HepG2 (cell line): ENCODE data around the gene M1AP. TPM values are rescaled to one million over a fixed set of nuclear protein-coding genes. Genes with fewer than 3 reads are reported as not detected.

Experiments used
- CREM ChIP-seq, 2 experiments: sonication (generic) in 1 of 2; formaldehyde crosslinking in 1 of 2; IDR thresholded peaks; 2 replicates each; pipeline versions ENCODE4 v1.4.0 to v1.6.1; 2016 to 2020; ENCODE audit warnings: antibody characterized with exemption in 1 of 2, mild to moderate bottlenecking in 1 of 2, missing genetic modification reagents in 1 of 2
- HNRNPK ChIP-seq: fragments of 200-400 bp; formaldehyde crosslinking; IDR thresholded peaks from 2 replicates; pipeline ENCODE4 v1.6.1; 2018; ENCODE audit warnings: low read length, low read depth, moderate library complexity, mild to moderate bottlenecking; ENCODE audit not compliant: poor library complexity, severe bottlenecking
- ZNF331 ChIP-seq: sonication (generic); formaldehyde crosslinking; IDR thresholded peaks from 2 replicates; pipeline ENCODE4 v1.4.0; 2020; ENCODE audit warnings: missing genetic modification reagents
- ZNF850 ChIP-seq: sonication (generic); formaldehyde crosslinking; conservative IDR thresholded peaks from 2 replicates; pipeline ENCODE4 v1.9.0; 2021; ENCODE audit warnings: mild to moderate bottlenecking, missing genetic modification reagents
- polyA plus RNA-seq, 8 experiments: library from polyadenylated mRNA; depleted of rRNA in 3 of 8; stranded (reverse) in 7 of 8; unstranded in 1 of 8; fragments of >200 nt; fragmentation: Illumina TruSeq in 4 of 8; extraction: Trizol in 4 of 8; gene quantifications; 2 replicates each; pipeline versions ENCODE4 v1.2.1 to v1.2.3, GENCODE V29; 2011 to 2016; ENCODE audit warnings: low read depth in 4 of 8, missing spikeins in 1 of 8, mixed read lengths in 1 of 8; ENCODE audit not compliant: insufficient read depth in 1 of 8
- total RNA-seq, 5 experiments: library from RNA; depleted of rRNA; stranded (reverse); fragments of >200 nt; fragmentation: Illumina TruSeq; extraction: Trizol; gene quantifications; 2 replicates each; pipeline ENCODE4 v1.2.3, GENCODE V29; 2016; ENCODE audit warnings: low read depth in 1 of 5
- TF ChIP-seq, protein P1 (sequence below): sonication (generic); formaldehyde crosslinking; IDR thresholded peaks from 2 replicates; pipeline ENCODE4 v1.4.0; 2020; ENCODE audit warnings: missing genetic modification reagents, borderline replicate concordance
- TF ChIP-seq, protein P2 (sequence below): sonication (generic); formaldehyde crosslinking; IDR thresholded peaks from 2 replicates; pipeline ENCODE4 v1.5.1; 2020; ENCODE audit warnings: mild to moderate bottlenecking, missing genetic modification reagents, moderate library complexity
- TF ChIP-seq, protein P3 (sequence below): fragments of 450-650 bp; IDR thresholded peaks from 2 replicates; pipeline ENCODE4 v1.6.1; 2017; ENCODE audit warnings: mild to moderate bottlenecking
- TF ChIP-seq, protein P4 (sequence below): IDR thresholded peaks from 2 replicates; pipeline ENCODE4 v1.6.1; 2016; ENCODE audit warnings: low read depth, missing genetic modification reagents, missing compliant biosample characterization

The M1AP gene
- total and polyA plus RNA-seq, 2 of the 13 experiments (the other 11 are each of a cell fraction or from before 2014, with no cell fraction given), result not detected

DNA sequence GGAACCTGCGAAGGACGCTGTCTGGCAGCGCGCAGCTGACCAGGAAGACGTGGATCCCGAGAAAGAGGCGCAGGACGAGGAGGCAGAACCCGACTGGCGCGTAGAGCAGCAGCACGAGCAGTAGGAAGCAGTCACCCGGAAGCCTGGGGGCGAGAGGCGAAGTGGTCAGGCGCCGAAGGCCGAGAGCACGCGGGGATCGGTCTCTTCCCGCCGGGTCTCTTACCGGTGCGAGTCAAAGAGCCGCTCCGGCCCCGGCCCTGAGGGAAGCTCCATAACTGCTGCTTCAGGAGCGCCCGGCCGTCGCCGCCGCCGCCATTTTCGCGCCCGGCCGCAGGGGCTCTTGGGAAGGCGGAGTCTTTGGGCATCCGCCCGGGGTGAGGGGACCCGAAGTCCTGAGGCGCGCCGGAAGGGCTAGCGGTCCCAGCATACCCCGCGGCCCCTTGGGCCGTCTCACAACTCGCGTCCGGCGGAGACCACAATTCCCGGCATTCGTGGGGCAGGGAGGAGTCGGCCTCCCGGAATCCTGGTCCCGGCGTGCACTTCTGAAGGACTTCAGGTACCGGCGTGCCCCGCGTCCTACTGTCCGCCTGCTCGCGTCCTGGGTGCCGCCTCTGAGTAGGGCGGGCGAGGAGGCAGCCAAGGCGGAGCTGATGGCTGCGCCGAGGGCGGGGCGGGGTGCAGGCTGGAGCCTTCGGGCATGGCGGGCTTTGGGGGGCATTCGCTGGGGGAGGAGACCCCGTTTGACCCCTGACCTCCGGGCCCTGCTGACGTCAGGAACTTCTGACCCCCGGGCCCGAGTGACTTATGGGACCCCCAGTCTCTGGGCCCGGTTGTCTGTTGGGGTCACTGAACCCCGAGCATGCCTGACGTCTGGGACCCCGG, 118.5 kb downstream of the M1AP start, which contains the start of the genes AUP1 and HTRA2 (continued):
- TF ChIP-seq, protein P1, sequence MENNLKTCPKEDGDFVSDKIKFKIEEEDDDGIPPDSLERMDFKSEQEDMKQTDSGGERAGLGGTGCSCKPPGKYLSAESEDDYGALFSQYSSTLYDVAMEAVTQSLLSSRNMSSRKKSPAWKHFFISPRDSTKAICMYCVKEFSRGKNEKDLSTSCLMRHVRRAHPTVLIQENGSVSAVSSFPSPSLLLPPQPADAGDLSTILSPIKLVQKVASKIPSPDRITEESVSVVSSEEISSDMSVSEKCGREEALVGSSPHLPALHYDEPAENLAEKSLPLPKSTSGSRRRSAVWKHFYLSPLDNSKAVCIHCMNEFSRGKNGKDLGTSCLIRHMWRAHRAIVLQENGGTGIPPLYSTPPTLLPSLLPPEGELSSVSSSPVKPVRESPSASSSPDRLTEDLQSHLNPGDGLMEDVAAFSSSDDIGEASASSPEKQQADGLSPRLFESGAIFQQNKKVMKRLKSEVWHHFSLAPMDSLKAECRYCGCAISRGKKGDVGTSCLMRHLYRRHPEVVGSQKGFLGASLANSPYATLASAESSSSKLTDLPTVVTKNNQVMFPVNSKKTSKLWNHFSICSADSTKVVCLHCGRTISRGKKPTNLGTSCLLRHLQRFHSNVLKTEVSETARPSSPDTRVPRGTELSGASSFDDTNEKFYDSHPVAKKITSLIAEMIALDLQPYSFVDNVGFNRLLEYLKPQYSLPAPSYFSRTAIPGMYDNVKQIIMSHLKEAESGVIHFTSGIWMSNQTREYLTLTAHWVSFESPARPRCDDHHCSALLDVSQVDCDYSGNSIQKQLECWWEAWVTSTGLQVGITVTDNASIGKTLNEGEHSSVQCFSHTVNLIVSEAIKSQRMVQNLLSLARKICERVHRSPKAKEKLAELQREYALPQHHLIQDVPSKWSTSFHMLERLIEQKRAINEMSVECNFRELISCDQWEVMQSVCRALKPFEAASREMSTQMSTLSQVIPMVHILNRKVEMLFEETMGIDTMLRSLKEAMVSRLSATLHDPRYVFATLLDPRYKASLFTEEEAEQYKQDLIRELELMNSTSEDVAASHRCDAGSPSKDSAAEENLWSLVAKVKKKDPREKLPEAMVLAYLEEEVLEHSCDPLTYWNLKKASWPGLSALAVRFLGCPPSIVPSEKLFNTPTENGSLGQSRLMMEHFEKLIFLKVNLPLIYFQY (CRISPR knock-in tag), result peak; percentile 86; the same call in 1 of the 2 replicates
- TF ChIP-seq HNRNPK (peak; percentile 41), ZNF850 (CRISPR knock-in tag) (peak; percentile 80), ZNF331 (0 out of 2 replicates have a peak, but pooled peaks have one; percentile 45), CREM (IDR thresholded peaks at IDR 0.05) (peak; percentile 98), CREM (CRISPR knock-in tag; IDR thresholded peaks at IDR 0.05) (no peak)
- TF ChIP-seq, protein P2, sequence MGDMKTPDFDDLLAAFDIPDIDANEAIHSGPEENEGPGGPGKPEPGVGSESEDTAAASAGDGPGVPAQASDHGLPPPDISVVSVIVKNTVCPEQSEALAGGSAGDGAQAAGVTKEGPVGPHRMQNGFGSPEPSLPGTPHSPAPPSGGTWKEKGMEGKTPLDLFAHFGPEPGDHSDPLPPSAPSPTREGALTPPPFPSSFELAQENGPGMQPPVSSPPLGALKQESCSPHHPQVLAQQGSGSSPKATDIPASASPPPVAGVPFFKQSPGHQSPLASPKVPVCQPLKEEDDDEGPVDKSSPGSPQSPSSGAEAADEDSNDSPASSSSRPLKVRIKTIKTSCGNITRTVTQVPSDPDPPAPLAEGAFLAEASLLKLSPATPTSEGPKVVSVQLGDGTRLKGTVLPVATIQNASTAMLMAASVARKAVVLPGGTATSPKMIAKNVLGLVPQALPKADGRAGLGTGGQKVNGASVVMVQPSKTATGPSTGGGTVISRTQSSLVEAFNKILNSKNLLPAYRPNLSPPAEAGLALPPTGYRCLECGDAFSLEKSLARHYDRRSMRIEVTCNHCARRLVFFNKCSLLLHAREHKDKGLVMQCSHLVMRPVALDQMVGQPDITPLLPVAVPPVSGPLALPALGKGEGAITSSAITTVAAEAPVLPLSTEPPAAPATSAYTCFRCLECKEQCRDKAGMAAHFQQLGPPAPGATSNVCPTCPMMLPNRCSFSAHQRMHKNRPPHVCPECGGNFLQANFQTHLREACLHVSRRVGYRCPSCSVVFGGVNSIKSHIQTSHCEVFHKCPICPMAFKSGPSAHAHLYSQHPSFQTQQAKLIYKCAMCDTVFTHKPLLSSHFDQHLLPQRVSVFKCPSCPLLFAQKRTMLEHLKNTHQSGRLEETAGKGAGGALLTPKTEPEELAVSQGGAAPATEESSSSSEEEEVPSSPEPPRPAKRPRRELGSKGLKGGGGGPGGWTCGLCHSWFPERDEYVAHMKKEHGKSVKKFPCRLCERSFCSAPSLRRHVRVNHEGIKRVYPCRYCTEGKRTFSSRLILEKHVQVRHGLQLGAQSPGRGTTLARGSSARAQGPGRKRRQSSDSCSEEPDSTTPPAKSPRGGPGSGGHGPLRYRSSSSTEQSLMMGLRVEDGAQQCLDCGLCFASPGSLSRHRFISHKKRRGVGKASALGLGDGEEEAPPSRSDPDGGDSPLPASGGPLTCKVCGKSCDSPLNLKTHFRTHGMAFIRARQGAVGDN (CRISPR knock-in tag), result peak; percentile 95
- TF ChIP-seq, protein P3, sequence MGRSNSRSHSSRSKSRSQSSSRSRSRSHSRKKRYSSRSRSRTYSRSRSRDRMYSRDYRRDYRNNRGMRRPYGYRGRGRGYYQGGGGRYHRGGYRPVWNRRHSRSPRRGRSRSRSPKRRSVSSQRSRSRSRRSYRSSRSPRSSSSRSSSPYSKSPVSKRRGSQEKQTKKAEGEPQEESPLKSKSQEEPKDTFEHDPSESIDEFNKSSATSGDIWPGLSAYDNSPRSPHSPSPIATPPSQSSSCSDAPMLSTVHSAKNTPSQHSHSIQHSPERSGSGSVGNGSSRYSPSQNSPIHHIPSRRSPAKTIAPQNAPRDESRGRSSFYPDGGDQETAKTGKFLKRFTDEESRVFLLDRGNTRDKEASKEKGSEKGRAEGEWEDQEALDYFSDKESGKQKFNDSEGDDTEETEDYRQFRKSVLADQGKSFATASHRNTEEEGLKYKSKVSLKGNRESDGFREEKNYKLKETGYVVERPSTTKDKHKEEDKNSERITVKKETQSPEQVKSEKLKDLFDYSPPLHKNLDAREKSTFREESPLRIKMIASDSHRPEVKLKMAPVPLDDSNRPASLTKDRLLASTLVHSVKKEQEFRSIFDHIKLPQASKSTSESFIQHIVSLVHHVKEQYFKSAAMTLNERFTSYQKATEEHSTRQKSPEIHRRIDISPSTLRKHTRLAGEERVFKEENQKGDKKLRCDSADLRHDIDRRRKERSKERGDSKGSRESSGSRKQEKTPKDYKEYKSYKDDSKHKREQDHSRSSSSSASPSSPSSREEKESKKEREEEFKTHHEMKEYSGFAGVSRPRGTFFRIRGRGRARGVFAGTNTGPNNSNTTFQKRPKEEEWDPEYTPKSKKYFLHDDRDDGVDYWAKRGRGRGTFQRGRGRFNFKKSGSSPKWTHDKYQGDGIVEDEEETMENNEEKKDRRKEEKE, result no peak
- TF ChIP-seq, protein P4, sequence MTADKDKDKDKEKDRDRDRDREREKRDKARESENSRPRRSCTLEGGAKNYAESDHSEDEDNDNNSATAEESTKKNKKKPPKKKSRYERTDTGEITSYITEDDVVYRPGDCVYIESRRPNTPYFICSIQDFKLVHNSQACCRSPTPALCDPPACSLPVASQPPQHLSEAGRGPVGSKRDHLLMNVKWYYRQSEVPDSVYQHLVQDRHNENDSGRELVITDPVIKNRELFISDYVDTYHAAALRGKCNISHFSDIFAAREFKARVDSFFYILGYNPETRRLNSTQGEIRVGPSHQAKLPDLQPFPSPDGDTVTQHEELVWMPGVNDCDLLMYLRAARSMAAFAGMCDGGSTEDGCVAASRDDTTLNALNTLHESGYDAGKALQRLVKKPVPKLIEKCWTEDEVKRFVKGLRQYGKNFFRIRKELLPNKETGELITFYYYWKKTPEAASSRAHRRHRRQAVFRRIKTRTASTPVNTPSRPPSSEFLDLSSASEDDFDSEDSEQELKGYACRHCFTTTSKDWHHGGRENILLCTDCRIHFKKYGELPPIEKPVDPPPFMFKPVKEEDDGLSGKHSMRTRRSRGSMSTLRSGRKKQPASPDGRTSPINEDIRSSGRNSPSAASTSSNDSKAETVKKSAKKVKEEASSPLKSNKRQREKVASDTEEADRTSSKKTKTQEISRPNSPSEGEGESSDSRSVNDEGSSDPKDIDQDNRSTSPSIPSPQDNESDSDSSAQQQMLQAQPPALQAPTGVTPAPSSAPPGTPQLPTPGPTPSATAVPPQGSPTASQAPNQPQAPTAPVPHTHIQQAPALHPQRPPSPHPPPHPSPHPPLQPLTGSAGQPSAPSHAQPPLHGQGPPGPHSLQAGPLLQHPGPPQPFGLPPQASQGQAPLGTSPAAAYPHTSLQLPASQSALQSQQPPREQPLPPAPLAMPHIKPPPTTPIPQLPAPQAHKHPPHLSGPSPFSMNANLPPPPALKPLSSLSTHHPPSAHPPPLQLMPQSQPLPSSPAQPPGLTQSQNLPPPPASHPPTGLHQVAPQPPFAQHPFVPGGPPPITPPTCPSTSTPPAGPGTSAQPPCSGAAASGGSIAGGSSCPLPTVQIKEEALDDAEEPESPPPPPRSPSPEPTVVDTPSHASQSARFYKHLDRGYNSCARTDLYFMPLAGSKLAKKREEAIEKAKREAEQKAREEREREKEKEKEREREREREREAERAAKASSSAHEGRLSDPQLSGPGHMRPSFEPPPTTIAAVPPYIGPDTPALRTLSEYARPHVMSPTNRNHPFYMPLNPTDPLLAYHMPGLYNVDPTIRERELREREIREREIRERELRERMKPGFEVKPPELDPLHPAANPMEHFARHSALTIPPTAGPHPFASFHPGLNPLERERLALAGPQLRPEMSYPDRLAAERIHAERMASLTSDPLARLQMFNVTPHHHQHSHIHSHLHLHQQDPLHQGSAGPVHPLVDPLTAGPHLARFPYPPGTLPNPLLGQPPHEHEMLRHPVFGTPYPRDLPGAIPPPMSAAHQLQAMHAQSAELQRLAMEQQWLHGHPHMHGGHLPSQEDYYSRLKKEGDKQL (CRISPR knock-in tag), result no peak
